Hematopoietic multipotent progenitor cell treated with erythropoietin and hydrocortisone succinate and interleukin-3 and kit ligand, for 17 days (in vitro differentiated cells): ENCODE data around the gene PAGR1.
"Not testable (repeated sequence)": the region's sequence is repeated elsewhere in the genome, so short reads cannot be mapped to it uniquely, and the experiment has no call there.

Experiments used
- DNase-seq: peaks from one replicate; pipeline ENCODE4 v3.0.0-alpha.2; 2015; ENCODE audit warnings: low spot score

Gene PAGR1

DNA sequence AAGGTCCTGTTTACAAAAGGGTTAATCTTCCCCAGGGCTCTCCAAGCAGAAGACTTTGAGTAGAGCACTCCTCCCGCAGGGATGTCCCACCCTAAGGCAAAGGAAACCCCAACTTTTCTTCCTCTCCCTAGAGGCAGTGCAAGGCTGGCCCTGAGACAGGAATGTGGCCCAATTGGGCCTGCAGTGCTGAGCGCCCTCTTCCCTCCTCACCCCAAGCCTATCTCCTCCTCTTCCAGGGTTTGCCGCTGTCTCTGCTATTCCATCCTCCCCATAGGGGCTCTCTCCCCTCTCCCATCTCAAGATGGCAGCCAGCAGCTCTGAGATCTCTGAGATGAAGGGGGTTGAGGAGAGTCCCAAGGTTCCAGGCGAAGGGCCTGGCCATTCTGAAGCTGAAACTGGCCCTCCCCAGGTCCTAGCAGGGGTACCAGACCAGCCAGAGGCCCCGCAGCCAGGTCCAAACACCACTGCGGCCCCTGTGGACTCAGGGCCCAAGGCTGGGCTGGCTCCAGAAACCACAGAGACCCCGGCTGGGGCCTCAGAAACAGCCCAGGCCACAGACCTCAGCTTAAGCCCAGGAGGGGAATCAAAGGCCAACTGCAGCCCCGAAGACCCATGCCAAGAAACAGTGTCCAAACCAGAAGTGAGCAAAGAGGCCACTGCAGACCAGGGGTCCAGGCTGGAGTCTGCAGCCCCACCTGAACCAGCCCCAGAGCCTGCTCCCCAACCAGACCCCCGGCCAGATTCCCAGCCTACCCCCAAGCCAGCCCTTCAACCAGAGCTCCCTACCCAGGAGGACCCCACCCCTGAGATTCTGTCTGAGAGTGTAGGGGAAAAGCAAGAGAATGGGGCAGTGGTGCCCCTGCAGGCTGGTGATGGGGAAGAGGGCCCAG is 3.0 kb upstream of the PAGR1 start:
- DNase-seq = no peak

DNA sequence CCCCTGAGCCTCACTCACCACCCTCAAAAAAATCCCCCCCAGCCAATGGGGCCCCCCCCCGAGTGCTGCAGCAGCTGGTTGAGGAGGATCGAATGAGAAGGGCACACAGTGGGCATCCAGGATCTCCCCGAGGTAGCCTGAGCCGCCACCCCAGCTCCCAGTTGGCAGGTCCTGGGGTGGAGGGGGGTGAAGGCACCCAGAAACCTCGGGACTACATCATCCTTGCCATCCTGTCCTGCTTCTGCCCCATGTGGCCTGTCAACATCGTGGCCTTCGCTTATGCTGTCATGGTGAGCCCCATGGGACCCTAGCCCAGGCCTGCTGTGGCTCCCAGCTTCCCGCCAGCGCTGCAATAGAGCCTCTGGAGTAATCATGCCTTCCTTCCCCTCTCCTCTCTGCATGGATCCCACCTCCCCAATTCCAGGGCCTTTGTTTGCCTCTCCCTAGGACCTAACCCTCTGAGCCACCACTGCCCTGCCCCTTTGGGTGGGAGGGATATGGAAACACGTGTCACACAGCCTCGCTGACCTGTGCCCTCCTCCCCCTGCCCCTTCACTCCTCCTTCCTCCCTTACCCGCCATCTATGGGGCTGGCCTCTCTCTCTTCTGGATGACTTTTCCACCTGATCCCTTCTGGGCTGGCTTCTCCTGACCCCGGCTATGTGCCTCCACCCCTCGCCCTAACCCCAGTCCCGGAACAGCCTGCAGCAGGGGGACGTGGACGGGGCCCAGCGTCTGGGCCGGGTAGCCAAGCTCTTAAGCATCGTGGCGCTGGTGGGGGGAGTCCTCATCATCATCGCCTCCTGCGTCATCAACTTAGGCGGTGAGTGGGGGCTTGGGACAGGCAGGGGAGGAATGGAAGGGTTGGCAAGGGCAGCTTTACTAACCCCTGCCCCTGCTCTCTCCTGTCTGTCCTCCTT is 2.0 kb upstream of the PAGR1 start:
- no peak for DNase-seq

DNA sequence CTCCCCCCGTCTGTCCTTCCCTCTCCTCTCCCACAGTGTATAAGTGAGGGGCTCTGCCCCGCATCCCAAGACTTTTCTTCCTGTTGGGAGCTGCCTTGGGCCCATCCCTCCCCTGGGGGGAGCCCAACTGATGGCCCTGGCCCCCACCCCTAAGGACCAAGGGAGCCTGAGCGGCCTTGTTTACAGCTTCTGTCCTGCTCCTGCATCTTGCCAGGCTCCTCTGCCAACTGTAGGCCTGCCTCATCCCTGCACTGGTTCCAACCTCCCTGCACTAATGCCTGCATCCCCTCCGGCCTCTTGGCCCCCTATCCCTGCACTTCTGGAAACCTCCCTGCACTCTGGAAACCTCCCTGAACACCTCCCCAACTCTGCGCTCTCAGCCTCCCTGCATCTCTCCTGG is 1.4 kb upstream of the PAGR1 start:
- no peak for DNase-seq

DNA sequence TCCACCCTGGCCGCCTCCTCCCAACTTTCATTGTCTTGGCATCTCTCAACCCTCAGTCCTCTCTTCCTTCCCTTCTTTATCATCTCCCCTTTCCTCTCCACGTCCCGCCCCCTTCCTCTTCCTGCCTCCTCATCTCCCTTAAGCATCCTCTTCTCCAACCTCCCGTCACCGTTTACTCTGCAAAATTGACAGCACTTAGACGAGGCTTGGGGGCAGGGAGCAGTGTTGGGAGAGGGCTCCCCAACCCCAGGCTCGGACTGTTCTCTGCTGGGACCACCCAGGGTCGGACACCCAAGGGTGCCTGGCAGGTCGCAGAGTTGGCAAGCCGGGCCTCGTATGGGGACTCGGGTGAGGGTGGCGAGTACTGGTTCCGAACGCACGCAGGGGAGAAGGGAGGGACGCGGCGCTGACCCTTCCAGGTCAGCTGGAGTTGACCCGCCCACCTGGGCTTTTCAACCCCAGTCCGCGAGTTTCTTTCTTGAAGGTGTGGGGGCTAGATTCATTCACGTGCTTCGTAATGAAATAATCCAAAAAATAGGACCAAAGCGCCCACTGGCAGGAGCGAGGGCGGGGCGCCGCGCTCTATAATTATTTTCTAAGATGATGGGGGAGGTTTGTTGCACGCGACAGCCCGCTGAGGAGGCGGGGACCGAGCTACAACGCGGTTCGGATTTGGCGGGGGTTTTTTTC is 775 bp upstream of the PAGR1 start:
- no peak for DNase-seq

DNA sequence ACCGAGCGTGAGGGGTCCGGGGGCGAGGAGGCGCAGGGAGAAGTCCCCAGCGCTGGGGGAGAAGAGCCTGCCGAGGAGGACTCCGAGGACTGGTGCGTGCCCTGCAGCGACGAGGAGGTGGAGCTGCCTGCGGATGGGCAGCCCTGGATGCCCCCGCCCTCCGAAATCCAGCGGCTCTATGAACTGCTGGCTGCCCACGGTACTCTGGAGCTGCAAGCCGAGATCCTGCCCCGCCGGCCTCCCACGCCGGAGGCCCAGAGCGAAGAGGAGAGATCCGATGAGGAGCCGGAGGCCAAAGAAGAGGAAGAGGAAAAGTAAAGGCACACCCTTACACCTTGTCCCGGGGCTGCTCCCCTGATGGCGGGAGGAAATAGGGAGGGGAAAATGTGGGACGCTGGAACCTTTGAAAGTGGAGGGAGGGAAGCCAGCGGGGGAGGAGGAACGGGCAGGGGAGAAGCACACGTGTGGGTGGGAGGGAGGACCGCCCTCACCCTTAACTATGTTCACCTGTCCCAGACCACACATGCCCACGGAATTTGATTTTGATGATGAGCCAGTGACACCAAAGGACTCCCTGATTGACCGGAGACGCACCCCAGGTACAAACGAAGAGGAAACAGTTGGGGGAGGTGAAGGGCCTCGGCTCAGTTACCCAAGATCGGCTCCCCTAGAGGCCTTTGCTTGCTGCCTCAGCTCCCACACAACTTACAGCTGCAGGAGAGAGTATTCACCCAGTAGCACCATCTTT is 916 bp downstream of the PAGR1 start:
- no peak for DNase-seq

DNA sequence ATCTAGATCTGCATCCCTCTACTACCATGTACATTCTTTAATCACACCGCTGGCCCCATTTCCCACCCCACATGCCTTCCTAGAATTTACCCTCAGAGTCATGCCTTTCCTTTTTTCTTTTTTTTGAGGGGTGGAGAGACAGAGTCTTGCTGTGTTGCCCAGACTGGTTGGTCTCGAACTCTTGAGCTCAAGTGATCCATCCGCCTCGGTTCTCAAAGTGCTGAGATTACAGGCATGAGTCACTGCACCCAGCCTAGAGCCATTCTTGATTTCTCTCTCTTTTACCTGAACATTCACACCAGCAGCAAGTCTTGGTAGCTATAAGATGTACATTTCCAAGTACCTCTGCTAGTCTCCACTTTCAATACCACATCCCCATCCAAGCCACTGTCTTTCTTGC is 2.1 kb downstream of the PAGR1 start:
- DNase-seq = no peak

DNA sequence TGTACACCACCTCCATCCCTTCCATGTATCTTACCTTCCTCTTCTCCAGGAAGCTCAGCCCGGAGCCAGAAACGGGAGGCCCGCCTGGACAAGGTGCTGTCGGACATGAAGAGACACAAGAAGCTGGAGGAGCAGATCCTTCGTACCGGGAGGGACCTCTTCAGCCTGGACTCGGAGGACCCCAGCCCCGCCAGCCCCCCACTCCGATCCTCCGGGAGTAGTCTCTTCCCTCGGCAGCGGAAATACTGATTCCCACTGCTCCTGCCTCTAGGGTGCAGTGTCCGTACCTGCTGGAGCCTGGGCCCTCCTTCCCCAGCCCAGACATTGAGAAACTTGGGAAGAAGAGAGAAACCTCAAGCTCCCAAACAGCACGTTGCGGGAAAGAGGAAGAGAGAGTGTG is 3.6 kb downstream of the PAGR1 start:
- DNase-seq = no peak

DNA sequence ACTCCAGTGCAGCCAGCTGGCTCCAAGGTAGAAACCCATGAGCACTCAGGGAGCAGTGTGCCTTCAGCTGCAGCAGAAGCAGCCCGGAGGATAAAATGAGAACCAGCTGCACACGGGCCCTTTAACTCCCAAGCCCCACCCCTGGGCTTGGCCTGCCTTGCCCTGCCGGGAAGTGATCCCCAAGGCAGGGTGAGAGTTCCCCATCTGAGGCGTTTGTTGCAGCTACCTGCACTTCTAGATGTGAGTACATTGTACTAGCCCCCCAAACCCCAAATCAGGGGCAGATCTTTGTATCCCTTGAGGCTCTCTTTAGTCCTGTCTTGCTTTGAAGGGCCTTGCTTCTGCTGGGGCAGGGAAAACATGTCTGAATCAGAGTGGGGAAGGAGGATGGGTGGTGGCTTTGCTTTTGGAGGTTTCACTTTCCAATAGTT is 4.3 kb downstream of the PAGR1 start, which contains the start of gene MVP:
Gene MVP (plus strand): TSS at position 192 of the 431 bp plus-strand sequence. CDS start 10,088 bp downstream, outside the sequence.
- peak; percentile 66 for DNase-seq

DNA sequence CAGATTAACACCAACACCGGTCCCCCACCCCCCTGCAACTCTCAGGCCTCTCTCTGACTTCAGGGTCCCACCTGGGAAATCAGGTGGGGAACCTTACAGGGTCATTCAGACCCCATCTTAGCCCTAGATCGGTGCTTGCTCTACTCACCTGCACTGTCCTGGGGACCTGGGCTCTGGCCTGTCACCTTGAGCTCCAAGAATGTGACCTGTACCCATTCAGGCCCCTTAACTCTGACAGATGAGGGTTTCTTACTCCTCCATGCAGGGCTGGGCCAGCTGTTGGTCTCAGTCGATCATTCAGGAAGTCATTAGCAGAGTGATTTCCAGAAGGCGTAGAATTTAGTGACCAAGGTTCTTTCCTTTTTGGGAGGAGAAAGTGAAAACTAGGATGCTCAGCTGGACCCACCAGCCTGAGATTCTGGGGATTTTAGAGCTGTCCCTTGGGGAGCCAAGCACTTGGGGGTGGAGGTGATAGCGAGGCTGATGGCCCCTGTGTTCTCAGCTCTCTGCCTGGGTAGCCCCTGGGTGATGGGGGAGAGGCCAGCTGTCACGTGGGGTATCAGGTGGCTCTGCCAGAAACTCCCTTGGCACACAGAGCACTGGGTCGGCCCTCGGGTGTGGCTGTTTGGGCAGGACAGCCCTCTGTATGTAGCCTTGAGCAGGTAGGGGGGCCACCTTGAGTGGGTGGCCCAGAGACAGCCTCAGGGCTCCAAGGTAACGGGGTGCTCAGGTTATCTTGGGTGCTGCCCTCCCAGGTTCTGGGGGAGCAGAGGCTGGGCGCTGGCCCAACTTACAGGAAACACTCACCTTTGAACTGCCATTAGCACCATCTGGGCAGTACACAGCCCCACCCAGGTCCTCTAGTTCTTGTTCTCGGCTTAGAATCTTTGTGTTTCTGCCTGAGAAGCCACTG is 5.0 kb downstream of the PAGR1 start:
- peak; percentile 49 for DNase-seq

DNA sequence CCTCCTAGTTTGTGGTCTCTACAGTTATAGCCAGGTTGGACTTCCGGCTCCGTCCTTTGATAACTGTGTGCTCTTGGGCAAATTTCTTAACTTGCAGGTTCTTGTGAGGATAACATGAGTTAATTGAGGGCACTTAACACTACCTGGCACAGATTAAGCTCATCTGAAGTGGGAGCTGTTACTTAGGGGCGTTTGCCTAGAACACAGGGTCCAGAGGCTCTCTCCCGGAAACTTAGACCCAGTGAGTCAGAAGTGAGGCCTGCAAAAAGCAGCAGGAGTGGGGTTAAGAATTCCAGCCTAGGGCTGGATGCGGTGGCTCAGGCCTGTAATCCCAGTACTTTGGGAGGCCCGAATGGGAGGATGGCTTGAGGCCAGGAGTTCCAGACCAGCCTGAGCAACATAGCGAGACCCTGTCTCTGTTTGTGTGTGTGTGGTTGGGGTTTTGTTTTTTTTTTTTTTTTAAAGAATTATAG is 5.7 kb downstream of the PAGR1 start:
- no peak for DNase-seq

DNA sequence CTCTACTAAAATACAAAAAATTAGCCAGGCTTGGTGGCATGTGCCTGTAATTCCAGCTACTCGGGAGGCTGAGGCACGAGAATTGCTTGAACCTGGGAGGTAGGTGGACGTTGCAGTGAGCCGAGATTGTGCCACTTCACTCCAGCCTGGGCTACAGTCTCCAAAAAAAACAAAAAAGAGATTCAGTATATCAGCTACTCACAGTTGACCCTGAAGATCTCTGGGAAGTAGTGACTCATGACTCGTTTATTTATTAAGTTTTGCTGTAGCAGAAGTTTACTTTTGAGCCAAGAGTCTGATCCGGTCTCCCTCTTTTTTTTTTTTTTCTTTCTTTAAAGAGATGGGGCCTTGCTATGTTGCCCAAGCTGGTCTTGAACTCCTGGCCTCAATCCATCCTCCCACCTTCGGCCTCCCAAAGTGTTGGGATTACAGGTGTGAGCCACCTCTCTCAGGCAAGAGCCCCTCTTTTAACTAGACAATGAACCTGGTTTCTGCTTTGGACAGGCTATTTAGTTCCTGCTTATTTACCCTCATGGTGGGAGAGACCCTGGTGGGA is 8.7 kb downstream of the PAGR1 start:
- DNase-seq = no peak

DNA sequence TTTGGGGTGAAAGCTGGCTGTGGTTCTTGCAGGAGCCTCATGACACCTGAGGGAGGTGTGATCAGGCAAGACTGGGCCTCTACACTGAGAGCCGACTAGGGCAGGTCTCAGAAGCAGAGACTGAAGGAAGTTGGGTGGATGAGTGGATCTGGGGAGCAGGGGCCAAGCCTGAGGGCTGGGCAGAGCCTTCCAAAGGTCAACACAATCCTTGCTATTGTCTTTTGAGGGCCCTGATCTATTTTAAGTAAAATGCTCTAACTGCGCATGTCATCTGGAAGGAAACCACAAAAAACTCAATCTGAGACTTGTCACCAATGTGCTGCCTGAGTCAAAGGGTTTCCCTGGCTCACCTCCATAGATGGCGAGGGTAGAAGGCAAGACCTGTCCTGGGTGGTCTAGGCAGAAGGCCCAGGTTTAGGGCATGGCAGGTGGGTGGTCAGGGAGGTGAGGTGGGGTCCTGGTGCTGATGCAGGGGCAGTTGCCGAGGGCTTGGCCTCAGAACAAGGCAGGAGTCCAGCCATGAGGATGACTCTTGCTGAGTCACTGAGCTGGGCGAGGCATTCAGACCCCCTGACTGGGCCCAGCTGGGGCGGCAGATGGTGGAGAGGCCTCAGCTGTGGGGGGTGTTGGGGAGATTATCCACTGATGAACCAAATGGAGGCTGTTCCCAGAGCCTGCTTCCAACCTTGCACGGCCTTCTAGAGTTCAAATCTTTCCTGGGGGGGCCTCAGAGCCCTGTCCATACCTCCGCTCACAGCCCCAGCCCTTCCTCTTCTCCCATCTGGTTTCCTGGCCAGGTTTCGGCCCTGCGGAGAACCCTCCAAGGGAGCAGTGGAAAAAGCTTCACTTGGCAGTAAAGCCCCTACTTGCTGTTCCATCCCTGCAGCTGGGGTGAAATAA is 9.4 kb downstream of the PAGR1 start:
- DNase-seq = no peak

DNA sequence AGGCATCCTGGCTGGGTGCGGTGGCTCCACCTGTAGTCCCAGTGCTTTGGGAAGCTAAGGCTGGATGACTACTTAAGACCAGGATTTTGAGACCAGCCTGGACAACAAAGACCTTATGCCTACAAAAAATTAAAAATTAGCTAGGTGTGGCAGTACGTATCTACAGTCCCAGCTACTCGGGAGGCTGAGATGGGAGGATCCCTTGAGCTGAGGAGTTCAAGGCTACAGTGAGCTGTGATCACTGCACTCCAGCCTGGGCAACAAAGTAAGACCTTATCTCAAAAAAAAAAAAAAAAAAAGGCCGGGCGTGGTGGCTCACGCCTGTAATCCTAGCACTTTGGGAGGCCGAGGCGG is 10.4 kb downstream of the PAGR1 start:
- no peak for DNase-seq

DNA sequence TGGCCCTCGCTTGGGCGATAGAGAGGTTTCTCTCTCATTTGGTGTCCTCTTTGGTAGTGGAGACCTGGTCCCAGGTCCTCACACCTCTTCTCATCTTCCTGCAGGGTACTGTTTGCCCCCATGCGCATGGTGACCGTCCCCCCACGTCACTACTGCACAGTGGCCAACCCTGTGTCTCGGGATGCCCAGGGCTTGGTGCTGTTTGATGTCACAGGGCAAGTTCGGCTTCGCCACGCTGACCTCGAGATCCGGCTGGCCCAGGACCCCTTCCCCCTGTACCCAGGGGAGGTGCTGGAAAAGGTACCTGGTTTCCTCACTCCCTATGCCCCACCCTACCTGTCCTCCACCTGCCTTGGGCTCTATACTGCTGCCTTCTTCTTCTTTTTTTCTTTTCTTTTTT is 14.8 kb downstream of the PAGR1 start:
- DNase-seq = no peak

DNA sequence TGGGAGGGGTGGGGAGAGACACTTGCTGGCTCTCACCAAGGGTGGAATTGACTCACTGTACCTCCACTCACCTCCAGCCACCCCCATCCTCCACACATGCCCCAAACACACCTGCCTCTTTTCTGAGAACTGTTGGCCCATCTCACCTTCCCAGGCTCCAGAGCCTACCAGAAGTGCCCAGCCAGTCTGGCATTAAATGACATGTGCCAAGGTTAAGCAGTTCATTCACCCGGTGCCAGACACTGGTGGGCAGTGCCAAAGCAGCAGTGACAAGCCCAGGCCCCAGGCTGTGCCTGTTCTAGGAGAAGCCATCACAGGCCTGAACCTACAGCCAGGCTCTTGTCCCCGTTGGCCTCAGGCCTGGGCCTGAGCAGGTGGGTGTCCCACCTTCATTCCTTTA is 15.5 kb downstream of the PAGR1 start:
- no peak for DNase-seq

DNA sequence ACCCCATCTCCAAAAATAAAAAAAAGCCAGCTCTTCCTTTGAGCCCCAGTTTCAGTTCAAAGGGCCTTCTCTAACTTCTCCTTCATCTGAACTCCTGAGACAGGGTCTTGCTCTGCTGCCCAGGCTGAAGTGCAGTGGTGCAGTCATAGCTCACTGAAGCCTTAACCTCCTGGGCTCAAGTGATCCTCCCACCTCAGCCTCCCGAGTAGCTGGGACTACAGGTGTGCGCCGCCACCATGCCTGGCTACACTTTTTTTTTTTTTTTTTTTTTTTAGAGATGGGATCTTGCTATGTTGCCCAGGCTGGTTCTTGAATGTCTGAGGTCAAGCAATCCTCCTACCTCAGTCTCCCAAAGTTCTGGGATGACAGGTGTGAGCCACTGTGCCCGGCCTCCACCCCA is 17.3 kb downstream of the PAGR1 start:
- DNase-seq = not testable (repeated sequence)

DNA sequence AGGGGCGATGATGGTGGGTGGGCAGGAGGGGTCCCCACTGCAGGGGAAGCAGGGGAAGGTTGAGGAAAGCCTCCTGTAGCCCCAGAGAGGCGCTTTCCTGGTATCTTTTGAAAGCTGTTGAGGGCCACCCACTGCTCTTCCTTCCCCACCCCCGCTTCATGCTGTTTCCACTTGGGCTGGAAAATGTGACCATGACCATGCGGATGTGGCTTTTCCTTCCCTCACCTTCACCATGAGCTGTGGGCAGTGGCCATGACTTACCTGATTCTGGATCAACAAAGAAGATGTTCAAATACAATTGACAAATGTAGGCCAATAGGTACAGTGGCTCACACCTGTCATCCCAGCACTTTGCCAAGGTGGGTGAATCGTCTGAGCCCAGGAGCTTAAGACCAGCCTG is 18.1 kb downstream of the PAGR1 start:
- DNase-seq = no peak

DNA sequence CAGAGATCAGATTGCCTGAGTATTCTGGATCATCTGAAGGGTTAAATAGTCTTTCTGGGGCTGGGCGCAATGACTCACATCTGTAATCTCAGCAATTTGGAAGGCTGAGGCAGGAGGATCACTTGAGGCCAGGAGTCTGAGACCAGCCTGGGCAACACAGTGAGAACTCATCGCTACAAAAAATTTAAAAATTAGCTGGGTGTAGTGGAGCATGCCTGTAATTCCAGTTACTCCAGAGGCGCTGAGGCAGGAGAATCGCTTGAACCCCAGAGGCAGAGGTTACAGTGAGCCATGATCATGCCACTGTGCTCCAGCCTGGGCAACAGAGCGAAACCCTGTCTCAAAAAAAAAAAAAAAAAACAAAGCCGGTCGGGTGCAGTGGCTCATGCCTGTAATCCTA is 20.0 kb downstream of the PAGR1 start:
- DNase-seq = no peak

DNA sequence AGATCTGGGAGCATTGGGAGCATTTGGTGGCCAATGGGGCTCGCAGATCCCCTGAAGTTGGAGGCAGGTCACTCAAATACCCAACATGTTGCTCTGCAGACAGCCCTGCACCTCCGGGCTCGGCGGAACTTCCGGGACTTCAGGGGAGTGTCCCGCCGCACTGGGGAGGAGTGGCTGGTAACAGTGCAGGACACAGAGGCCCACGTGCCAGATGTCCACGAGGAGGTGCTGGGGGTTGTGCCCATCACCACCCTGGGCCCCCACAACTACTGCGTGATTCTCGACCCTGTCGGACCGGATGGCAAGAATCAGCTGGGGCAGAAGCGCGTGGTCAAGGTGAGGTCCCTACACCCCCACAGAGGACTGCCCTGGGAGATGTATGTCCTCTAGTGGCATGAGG is 20.7 kb downstream of the PAGR1 start:
- no peak for DNase-seq
